ENCODE results near the gene CABLES2.

DNA sequence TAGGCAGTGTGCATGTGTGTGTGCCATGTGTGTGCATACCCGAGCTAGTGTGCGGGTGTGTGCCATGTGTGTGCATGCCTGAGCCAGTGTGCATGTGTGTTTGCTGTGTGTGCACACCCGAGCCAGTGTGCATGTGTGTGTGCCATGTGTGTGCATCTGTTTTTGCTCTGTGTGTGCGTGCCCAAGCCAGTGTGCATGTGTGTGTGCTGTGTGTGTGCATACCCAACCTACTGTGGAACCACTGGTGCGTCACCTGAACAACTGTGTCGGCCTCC is 14.6 kb upstream of the CABLES2 start:
- TF ChIP-seq POLR2AphosphoS5 (IDR thresholded peaks at IDR 0.05): no peak
- TF ChIP-seq CTCF (IDR thresholded peaks at IDR 0.05): no peak
- no peak for TF ChIP-seq POLR2A (IDR thresholded peaks at IDR 0.05; ENCODE audit: low read depth)
